EH (cell line): Measurements from ENCODE around the gene FAM174C.
A peak's percentile ranks its signal among the peaks of the same experiment; 100 is the strongest.

Source experiments
- DNase-seq: peaks from one replicate; pipeline ENCODE4 v3.0.0-alpha.2; 2015; ENCODE audit warnings: low read depth

Gene FAM174C

DNA sequence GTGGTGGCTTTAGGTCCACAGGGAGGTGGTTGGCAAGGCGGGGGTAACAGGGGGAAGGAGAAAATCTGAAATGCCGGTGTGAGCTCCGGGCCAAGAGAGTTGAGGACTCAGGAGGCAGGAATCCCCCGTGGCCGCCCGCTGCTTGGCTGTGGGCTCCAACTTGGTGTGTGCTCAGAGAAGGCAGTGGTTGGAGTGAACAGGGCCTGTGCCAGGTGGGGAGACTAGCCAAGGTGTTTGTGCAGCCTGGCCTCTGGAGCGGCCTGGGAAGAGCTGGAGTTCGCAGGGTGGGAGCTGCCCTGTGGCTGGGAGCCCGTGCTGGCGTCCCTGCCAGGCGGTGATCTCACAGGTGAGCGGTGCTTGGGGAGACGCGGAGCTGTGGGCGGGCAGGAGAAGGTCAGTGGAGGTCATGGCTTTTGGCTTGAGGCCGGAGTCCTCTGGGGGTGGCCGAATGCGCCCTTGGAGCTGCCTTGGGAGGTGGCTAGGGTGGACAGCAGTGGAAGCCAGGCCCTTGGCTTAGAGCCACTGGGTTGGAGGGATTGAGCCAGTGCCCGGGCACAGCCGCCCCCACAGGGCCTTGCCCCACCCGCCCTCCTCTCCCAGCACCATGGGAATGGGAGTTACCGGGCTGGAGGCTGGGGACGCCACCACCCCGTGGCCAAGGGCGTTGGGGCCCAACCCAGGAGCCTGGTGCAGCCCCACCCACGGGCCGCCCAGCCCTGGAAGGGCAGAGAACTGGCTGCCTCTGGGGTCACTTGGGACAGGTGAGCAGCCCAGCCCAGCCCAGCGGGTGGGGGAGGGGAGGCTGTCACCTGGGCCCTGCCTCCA lies 13.3 kb upstream of the FAM174C start:
- peak; percentile 53 for DNase-seq

DNA sequence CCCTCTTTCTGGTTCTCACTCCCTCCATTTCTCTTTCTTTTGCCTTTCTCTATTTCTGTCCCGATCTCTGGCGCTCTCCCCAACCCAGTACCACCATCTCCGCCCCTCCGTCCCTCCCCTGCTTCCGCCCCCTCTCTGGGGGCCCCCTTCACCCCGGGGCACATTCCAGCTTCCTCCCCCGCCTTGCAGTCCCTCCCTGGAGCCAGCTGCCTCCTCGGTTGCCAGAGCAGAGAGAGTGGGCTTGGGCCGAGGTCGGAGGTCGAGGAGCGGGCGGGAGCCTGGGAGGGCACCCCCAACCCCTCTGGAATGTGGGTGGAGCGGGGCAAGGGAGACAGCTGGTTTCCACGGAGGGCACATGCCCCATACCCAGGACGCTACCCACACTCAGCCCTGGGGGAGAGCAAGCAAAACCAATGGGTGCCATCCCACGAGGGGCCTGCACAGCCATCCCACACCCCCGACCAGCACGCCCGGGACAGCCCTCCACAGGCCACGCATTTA lies 12.7 kb upstream of the FAM174C start:
- DNase-seq = peak; percentile 63

DNA sequence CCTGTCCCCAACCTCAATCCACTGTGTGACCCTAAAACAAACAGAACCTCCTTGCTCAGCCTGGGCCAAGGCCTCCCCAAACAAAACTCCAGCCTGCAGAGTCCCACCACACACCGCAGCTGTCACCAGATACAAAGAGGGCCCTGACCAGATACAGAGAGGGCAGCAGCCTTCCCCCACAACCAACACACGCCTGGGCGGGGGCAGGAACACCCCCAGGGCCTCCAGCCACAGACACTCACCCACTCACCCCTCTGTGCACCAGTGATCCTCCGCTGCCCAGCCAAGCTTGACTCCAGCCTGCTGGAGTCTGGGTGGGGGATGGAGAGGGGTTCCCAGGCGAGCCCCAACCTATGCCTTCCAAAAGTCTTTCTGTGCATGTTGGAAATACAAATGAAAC lies 12.1 kb upstream of the FAM174C start:
- DNase-seq = no peak

DNA sequence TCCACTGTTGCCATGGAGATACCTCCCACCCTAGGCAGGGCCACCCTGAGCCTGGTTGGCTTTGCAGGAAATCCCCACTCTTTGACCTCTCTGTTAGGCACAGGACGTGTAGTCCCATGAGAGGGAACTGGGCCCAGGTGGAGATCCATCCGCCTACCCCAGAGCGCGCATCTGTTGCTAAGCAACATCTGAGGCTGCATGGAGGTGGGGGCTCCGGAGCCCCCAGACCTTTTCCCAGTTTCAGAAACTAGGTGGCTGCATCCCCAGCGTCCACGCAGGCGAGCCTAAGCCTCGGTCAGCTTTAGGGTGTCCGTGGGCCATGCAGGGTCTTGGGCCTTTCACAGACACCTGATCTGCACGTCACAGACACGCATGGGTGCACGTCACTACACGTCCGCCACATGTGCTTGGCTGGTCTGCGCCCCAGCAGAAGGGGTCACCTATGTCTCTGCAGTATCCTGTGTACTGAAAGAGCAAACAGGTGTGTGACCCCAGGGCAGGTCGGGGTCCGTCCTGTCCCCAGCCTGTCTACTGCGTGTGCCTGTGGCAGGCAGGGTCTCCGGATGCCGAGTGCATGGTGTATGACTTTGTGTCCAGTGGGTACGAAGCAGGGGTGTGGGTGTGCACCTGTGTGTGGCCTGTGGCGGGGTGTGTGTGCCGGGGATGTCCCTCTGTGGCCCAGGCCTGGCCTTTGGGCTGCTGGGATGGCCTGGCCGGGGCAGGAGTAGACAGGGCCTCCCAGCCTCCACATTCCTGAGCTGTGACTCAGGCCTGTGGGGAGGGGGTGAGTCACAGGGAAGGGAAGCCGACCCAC lies 10.3 kb upstream of the FAM174C start:
- peak; percentile 95 for DNase-seq

DNA sequence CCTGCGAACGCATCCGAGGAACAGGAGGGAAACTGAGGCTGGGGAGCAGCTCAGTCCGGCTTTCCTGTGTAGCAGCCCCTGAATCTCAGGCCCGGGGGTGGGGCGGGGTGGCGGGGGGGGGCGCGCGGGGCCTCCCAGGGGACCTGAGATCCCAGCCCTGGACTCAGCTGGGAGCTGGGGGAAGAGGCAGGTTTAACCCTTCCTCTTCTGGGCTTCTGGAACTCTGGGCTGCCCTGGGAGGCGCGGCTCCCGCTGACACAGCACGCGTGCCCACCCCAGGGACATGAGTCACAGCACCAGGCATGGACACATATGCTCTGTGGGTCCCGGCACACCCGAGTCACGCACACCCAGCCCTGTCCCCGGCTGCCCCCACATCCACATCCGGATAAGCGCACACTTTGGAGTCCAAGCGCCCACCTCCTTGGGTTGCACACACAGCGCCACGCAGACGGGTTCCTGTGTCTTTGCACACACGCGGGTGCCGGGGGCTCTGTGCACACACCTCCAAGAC lies 9.7 kb upstream of the FAM174C start:
- DNase-seq = peak; percentile 96

DNA sequence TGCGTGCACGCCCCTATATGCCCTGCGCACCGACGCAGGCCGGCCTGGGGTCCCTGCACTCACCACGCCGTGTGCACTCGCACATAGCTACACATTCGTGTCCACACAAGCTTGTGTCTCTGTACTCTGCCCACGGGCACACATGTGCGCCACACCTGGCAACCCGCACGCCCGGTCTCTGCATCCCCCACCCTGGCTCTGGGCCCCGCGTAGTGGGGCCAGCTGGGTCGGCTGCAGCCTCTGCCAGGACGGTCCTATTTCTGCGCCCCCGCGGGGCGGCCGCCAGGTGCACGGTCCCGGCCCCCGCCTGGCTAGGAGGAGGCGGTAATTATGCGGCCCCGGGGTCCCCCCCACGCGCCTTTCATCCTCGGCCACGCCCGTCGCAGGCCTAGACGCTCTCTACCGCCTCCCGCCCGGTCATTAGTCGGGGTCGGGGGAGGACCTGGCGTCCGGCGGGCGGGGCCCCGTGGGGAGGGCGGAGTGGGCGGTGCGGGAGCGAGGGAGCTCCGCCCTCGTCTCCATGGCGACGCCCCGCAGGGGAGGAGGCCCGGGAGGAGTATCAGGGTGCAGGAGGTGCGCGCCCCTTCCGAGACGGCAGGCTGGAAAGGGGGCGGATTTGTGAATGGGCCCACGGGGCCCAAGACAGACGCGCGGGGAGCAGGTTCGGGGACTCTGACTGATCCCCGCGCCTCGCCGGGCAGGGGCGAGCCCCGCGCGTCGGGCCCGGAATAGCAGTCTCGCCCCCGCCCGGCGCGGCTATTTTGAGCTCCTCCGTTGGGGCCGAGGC lies 9.0 kb upstream of the FAM174C start:
- peak; percentile 90 for DNase-seq

DNA sequence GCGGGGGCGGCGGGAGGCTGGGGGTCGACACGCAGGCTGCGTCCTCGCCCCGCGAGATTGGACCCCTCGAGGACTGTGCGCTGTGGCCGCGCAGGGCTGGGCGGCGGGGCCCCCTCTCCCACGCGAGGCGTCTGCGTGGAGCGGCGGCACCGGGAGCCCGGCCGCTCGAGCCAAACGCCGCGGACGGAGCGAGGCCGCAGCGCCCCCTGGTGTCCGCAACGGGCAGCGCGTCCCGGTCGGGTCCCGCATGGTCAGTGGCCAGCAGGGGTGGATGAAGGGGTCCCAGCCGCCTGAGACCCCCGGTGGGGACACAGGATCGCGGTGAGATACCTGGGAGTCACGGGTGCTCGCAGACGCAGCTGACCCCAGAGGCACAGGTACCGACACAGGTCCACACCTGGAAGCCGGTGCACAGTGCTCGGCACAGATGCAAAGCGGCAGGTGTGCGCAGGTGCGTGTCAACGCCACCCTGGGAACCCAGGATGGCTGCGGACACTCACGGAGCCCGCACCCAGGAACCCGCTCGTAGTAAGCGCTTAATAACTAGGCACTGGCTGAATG lies 8.3 kb upstream of the FAM174C start:
- no peak for DNase-seq

DNA sequence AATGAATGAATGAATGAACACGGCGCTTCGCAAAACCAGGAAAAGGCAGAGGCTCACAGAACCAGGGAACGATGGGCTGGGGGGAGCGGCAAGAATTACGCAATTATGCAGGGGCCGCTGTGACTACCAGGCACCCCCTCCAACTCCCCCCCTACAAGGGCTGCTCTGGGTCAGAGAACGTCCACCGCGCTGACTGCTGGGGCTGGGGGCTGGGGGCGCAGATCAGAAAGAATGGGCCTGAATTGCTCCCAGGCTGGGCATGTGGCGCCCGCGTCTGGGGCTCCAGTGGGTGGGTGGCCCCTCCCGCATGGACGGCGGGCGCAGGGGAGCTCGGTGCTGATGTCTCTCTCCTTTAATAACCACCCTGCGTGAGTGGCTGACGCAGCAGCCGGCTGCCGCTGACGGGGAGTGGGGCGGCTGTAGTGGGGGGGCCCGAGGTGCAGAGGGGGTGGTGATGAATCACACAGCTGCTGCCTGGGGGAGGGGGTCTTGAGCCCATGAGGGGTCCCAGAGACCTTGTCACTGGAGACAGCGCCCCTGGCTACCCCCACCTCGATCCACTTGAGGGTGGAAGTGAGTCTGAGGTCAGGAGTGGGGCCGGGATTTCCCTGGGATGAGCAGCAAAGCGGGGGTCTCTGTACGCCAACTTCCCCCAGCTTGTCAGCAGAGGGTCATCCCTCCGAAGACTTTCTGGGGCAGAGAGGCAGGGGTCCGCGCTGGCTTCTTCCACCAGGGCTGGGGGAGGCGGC lies 7.7 kb upstream of the FAM174C start:
- no peak for DNase-seq

DNA sequence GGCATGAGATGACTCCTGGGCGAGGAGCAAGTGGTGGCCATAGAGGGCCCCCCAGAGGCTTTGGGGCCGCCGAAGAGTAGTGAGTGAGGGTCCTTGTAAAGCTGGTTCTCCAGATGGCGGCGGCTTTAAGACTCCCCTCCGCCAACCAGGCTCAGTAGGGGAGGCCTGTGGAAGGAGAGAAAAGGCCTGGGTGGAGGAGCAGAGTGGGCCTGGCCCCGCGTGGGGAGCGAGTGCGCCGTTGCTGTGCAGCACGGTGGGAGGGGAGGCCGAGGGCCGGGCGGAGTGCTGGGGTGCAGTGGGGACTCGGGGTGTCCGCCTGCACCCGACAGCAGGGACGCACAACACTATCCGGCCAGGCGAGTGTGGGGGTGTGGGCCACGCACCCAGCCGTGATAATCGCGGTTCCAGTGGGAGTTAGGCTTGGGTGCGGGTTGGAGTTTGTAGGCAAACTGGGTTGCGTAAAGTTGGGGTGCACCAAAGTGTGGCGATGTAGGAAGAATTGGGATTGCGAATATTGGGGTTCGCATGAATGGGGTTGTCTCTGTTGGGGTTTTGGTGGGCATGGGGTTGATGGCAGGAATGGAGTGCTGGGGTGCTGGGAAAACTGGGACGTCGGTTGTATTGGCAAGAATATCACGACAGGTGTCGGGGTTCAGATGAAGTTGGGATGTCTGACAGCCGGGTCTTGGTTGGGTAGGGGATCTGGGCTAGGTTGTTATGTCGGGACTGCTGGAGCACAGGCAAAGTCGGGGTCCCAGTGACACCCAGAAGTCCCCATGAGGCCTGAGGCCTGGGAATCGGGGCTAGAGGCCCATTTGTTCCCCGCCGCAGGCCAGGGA lies 6.9 kb upstream of the FAM174C start:
- no peak for DNase-seq

DNA sequence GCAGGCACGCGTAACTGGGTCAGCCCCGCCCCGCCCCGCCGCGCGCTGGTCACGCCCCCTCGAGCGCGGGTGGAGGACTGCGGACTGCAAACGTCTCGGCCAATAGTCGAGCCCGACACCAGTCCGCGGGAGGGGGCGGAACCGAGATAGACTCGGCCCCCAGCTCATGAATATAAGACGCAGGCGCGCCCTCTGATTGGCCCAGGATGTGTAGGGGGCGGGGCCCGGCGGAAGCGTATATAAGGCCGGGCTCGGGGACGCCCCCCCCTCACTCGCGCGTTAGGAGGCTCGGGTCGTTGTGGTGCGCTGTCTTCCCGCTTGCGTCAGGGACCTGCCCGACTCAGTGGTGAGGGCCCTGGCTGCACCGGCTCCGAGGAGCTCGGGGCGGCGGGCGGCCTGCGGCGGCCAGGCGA lies 6.3 kb upstream of the FAM174C start, which contains the start of gene CIRBP:
TSS of gene CIRBP (plus strand) at position 268 of the 413 bp plus-strand sequence. CDS start 1,602 bp downstream, outside the sequence.
- DNase-seq = peak; percentile 99

DNA sequence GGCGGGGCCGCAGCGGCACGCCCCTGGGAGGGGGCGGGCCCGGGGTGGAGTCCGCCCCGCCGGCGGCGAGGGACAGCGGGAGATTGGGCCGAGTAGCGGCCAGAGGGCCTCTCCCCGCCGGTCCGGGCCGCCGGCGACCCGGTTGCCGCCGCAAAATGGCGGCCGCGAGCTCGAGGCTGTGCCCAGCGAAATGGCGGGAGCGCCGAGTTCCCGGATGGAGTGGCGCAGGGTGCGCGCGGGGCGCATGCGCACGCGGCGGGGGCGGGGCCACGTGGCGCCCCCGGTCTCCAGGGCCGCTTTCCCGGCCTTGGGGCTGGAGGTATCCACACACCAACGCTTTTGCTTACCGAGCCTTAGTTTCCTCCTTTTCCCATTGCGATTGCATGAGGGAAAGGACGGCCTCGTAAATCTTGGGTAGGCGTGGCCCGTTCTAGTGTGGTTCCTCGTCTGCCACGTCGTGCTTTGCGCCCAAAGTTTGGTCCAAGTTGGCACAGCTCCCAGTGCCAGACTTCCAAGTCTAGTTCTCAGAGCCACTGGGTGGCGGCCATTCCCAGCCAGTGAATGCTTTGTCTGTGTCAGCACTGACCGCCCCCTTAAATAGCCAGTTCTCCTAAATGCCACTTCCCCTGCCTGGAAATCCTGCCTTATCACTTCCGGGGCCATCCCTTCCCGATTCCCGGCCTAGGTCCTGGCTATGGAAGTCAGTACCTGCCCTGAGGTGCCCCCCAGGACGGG lies 5.7 kb upstream of the FAM174C start:
- DNase-seq = peak; percentile 92

DNA sequence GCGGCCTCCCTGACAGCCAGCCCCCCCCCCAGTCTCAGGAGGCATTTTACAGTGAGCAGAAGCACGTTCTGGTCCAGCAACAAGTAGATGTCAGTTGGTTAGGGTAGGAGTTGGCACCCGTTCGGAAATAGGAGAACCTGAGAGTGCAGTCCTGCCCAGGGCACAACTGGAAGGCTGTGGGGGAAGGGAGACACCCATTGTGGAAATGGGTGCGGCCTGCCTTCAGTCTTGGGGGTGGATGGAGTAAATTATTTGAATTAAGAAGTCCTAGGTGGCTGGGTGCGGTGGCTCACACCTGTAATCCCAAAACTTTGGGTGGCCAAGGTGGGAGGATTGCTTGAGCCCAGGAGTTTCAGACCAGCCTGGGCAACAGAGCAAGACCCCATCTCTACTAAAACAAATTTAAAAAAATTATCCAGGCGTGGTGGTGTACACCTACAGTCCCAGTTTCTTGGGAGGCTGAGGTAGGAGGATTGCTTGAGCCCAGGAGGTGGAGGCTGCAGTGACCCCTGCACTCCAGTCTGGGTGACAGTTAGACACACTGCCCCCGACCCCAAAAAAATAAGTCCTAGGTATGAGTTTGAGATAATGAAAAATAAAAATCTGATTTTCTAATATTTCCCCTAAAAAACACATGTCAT lies 5.0 kb upstream of the FAM174C start:
- no peak for DNase-seq

DNA sequence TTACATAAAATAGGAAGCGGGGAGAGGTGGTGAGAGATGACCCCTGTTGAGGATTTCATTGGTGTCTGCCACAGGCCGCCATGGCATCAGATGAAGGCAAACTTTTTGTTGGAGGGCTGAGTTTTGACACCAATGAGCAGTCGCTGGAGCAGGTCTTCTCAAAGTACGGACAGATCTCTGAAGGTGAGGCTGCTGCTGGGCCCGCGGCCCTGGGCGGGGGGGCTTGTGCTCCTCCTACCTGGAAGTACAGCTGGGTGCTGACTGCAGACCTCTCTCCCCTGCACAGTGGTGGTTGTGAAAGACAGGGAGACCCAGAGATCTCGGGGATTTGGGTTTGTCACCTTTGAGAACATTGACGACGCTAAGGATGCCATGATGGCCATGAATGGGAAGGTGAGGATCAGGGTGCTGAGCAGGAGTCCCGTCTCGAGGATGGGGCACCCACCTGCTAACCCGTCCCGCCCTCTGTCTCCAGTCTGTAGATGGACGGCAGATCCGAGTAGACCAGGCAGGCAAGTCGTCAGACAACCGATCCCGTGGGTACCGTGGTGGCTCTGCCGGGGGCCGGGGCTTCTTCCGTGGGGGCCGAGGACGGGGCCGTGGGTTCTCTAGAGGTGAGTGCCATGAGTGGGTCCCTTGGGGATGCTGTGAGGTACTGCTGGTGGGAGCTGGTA lies 4.3 kb upstream of the FAM174C start:
- no peak for DNase-seq

DNA sequence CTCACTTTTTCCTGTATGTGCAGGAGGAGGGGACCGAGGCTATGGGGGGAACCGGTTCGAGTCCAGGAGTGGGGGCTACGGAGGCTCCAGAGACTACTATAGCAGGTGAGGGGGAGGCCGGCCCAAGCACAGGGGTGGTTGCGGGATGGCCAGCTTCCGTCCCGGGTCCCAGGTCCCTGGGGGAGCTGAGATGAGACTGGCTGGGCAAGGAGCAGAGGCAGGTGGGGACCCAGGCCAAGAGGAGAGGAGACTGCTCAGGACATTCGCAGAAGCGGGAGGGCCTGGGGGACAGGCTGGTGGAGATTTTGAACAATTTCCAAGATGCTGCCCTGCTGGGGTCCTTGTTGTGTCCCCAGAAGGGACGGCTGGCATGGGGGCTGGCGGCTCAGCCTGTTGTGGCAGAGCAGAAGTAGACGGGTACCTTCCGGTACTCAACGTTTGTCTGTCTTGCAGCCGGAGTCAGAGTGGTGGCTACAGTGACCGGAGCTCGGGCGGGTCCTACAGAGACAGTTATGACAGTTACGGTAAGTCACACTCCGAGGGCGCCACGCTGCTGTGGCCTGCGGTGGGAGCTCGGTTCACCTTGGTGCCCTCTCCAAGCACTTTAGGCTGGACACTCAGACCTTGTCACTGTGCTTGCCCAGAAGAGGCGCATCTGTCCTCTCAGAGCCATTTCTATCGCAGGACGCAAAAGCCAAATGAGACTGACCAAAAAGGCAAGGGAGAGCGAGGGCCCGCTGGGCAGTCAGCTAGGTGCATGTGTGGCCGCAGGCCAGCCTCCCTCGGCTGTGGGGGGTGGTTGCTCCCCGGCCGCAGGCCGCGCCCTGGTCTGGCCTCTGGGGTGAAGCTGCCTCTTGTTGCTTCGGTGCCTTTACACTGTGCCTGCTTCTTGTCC lies 3.6 kb upstream of the FAM174C start:
- no peak for DNase-seq

DNA sequence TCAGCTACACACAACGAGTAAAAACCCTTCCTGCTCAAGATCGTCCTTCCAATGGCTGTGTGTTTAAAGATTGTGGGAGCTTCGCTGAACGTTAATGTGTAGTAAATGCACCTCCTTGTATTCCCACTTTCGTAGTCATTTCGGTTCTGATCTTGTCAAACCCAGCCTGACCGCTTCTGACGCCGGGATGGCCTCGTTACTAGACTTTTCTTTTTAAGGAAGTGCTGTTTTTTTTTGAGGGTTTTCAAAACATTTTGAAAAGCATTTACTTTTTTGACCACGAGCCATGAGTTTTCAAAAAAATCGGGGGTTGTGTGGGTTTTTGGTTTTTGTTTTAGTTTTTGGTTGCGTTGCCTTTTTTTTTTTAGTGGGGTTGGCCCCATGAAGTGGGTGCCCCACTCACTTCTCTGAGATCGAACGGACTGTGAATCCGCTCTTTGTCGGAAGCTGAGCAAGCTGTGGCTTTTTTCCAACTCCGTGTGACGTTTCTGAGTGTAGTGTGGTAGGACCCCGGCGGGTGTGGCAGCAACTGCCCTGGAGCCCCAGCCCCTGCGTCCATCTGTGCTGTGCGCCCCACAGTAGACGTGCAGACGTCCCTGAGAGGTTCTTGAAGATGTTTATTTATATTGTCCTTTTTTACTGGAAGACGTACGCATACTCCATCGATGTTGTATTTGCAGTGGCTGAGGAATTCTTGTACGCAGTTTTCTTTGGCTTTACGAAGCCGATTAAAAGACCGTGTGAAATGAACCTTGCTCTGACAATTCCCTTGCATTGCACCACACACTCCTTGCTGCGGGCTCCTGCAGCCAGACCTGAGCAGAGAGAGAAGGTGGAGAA lies 2.7 kb upstream of the FAM174C start:
- DNase-seq = no peak
